Gastroesophageal sphincter (tissue), 3 donors: ENCODE results near the gene ANKMY2.

Source experiments
- CTCF ChIP-seq, 4 experiments: fragments of 200-600 bp in 2 of 4; fragments of 450-650 bp in 2 of 4; sonication (generic) in 1 of 4; IDR thresholded peaks; one replicate each; pipeline ENCODE4 v1.5.1; 2017 to 2019; ENCODE audit warnings: antibody characterized with exemption in 4 of 4, mild to moderate bottlenecking in 2 of 4, moderate library complexity in 2 of 4
- POLR2AphosphoS5 ChIP-seq: sonication (generic); formaldehyde crosslinking; IDR thresholded peaks from one replicate; pipeline ENCODE4 v1.6.1; 2017; ENCODE audit warnings: antibody characterized with exemption

GRCh38 chr7:16675277-16675676 is 29.7 kb upstream of the ANKMY2 start:
- TF ChIP-seq CTCF (IDR thresholded peaks at IDR 0.05): no peak
- no peak for TF ChIP-seq POLR2AphosphoS5
